Stimulated activated CD8-positive, alpha-beta memory T cell treated with anti-CD3 and anti-CD28 coated beads, Interleukin-2, amount 100 ng/mL, for 48 hours (primary cell): Measurements from ENCODE around the gene RAB28.

Experiments used
- DNase-seq, 2 donors: peaks; one replicate each; pipeline ENCODE4 v3.0.0-alpha.2; 2020; ENCODE audit warnings: low read depth in 2 of 2

The RAB28 gene

DNA sequence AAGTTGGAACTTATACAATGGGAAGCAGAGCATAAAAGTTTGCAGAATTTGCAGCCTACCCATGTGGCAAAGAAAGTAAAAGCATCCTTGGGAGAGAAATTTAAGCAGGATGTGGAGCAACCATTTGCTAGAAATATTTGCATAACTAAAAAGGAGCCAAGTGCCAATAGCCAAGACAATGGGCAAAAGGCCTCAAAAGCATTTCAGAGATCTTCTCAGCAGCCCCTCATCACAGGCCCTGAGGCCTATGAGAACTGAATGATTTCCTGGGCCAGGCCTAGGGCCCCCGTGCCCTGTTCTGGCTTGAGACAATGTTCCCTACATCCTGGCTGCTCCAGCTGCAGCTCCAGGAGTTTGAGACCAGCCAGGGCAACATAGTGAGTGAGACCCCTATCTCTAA, 25.3 kb upstream of the RAB28 start:
- DNase-seq, result no peak

DNA sequence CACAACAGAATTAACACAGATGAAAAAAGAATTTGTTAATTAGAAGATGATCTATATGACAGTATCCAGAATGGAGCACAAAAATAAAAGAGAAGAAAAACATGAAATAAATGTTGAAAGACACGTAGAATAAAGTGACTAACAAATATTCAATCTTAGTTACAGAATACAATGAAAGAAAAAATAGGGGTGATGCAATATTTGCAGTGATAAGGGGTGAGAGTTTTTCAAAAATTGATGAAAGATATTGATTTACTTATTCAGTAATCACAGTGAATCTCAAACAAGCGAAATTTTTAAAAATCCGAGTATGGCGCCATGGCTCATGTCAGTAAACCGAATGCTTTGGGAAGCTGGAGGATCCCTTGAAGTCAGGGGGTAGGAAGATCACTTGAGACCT, 20.2 kb upstream of the RAB28 start:
- DNase-seq, result no peak

DNA sequence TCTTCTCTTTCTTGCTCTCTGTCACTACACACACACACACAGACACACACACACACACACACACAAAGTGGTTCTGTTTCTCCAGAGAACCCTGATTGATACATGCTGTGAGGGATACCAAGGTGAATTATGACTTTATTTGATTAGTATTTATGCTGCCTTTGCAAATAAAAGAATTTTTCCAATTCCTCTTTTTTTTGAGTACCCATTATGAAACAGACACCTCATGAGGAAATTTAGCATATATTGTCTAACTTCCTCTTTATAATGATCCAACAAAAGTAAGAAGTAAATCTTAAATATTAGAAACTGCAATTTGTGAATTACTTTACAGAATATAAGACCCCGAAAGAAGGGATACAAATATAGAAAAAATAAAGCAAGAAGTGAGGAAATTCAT, 14.3 kb upstream of the RAB28 start:
- DNase-seq, result no peak

DNA sequence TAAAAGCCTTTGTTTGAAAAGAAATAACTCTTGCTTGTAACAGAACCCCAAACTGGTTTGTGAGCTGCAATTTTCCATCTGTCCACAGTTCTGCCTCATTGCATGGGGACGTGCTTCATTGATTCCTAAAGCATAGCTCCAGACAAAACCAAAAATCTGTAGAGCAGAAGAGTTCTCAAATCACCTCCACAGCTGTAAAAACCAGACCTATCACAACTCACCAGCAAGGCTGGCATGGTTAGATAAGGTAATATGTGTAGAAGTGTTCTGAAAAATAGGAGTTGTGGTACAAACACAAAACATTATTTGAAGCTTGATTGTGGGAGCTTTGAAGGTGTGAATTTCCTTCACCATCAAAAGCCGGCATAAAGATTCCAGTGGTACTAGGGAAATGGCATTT, 12.5 kb upstream of the RAB28 start:
- DNase-seq, result no peak

DNA sequence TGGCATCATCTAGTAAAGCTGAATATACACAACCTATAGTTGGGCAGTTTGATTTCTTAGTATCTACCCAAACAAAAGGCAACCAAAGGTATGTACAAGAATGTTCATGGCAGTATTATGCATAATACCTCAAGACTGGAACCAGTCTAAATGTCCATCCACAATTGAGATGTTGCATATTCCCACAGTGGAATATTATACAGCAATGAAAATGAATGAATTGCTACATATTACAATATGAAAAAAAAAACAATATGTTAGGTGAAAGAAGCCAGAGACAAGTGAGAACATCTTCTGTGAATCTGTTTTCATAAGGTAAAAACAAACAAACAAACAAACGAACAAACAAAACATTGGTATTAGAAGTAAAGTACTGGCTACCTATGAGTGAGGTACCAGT, 11.6 kb upstream of the RAB28 start:
- DNase-seq, result no peak

DNA sequence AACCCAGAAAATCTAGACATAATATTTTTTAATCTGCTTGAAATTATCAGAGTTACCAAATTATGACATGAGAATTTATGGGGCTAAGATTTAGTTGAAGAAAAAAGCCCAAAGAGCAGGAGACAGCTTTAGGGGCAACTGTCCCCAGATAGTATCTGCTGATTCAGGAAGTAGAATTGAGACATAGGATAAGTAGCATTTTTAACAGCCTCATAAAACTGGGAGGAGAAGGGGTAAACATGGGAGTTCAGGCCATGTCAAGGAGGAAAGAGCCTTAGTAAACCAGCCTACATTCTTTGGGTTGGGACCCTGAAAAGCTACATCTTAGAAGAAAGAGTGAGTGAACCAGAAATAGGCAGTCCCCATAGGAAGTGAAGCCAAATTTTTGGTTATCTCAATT, 9.7 kb upstream of the RAB28 start:
- DNase-seq, result no peak

DNA sequence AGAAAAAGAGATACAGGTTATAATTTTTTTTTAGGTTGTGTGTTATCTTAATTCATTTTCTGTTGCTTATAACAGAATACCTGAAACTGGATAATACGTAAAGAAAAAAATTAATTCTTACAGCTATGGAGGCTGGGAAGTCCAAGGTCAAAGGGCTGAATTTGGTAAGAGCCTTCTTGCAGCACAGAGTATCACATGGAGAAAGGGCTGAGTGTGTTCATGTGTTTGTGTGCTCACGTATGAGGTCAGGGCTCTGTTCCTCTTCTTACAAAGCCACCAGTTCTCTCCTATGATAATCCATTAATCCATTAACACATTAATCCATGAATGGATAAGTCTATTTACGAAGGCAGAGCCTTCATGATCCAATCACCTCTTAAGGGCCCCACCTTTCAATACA, 8.6 kb upstream of the RAB28 start:
- DNase-seq, result no peak

DNA sequence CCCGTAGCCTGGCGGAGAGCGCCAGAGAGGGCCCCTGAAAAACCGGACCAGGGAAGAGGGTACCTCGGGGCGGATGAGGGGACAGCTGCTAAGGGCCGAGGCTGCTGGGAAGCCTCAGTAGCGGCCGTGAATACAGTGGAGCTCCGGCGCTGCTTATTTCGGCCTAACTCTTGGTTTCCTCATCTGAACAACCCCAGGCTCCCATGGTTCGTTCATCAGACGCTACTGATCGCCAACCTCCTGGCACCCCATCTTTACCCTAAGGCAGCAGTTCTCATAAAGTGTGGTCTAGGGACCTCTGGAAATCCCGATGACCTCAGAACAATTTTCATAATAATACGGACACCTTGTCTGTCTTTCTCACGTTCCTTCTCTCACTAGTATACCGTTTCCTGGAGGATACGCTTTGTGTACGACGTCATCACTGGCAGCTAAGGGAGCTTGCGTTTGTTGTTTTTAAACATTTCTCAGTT, 645 bp upstream of the RAB28 start:
- no peak for DNase-seq

DNA sequence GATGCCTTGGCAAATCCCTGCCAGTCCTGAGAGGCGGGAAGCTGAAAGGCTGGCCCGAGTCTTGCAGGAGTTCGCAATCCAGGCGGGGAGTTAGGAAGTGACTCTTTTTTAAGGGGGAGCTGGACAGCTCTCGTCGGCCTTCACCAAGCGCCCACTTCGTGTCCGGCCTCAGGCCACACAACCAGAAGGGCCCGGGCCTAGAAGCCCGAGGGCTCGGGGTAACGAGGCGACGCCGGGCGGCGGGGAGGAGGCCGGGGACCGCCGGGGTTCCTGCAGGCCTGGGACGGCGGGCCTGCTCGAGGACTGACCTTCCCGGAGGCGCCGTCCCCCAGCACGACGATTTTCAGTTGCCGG, 395 bp downstream of the RAB28 start:
- DNase-seq, result no peak

DNA sequence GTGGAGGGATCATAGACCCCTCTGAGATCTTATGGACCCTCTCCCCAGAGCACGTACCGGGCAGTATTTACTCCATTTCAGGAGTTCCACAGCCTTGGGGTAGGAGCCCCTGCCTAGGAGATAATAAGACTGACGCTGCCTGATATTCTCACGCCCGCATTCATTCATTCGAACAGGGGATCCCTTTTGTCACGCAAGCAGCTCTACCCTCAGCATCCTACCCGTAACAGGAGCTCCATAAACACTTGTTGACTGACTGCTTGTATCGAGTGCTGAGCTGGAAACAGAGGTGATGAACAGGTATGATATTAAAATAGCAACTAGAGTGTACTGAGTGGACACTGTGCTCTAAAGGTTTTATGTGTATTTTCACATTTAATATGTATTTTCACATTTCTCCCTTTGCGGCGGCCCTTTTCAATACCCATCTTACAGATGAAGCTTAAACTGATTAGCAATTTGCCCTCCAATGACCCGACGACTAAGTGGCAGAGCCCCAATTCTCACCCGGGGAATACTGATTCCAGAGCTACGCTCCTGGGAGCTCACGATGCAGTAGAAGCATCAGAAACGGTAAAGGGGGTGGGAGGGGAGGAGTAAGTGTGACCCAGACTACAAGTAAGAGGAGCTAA, 888 bp downstream of the RAB28 start:
- DNase-seq, result no peak

DNA sequence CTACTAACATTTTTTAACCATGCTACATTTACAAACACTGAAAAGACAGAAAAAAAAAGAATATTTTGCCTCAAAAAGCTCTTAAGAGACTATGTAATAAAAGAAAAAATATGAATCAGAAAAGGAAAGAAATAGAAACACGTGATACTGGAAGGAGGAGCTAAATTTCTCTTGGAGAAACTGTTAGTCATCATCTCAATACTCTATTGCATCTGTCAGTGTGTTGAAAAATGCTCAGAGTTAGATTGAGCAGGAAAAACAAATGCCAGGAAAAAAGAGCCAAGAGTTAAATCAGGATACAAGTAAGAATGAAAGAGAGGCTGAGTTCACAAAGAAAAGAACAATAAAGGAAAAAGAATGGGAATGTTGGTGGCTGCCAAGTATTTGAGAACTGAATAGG, 2.6 kb downstream of the RAB28 start:
- no peak for DNase-seq

DNA sequence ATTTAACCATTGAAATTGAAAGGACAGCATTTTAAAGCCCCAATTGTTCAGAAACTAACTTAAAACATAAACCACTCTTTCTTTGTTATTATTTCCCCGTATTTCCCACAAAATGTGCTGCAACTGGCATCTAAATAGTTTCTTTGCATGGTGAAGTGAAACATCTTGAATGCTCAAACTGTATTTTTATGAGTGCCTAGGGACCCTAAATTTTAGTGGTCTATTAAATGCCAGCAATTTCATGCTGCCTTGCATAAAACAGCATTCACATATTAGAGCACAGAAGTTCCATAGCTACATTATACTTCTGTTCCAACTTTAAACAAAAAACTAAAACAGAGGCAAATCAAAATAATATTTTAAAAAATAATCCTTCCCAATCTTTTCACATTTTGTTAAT, 5.4 kb downstream of the RAB28 start:
- no peak for DNase-seq

DNA sequence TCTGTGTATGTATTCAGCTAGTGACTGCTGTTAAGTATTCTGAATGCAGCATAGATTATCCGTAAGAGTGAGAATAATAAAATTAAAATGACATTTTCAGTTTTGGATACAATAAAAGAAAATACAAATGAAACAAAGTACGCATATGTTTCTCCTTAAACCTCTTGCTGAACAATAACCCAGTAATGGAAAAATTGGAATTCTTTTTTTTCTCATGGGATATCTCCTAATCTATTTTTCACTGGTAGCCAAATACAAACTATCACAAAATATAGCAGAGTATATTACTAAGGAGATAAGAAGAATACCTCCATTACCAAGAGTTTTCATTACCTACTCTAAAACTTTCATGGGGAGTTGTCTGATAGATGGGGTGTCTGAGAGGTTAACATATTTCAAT, 6.0 kb downstream of the RAB28 start:
- DNase-seq, result no peak

DNA sequence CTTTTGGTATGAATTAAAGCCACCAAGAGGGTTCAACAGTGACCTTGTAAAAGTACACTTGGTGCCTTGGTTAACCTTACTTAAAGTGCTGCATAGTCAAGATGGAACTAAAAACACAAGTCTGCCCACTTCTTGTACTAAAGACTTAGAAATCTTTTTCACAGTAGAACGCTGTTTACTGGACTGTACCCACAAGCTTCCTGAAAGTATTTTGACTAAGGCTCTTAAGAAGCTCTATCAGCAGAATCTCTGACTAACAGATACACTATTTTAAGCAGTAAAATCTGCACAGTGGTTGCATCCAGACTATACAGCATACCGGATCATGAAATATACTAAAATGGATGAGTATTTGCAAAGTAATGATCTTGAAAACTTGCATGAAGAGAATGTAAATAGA, 7.2 kb downstream of the RAB28 start:
- DNase-seq, result no peak

DNA sequence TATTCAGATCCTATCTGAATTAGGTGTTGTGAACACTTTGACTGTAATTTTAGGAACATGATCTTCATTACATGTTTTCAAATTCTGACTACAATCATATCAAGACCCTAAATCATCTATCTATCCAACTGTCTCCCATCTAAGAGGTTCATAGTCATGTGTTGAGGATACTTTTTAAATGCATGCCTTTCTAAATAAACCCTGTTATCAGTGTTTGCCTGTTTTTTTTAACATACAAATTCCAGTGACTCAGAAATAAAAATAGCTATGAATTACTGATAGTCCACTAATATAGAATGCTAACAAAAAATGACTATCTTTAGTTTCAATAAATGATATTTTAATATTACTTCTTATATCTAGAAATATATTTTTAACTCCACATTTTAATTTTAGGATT, 8.0 kb downstream of the RAB28 start:
- no peak for DNase-seq

DNA sequence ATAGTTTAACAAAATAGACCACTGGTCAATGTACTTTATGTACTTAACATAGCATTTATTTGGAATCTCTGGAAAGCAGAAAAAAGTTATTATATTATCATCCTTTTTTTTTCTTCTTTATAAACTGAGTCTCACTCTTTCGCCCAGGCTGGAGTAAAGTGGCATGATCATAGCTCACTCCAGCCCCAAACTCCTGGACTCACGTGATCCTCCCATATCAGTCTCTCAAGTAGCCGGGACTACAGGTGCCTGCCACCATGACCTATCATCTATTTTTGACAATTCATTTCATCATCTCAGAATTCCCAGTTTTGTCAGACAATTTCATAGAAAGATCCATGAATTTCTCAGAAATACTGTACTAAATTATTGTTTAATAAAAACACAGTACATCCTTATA, 12.7 kb downstream of the RAB28 start:
- DNase-seq, result no peak

DNA sequence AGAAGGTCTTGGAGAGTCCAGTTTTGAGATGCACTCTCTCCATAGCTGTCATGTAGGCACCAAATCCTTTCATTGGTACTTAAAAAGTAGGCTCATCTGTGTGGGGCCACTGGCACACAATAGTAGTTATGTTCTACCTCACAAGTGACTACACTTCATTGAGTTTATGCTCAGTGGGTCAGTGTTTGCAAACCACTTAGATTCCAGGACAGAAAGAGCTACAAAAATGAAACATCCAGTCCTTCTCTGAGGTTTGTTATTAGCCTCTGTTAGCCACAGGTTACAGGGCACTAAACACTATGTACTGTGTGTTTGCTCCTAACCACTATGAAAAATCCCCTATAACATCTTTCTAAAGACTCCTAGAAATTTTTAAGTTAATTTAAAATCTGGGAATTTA, 13.8 kb downstream of the RAB28 start:
- DNase-seq, result no peak

DNA sequence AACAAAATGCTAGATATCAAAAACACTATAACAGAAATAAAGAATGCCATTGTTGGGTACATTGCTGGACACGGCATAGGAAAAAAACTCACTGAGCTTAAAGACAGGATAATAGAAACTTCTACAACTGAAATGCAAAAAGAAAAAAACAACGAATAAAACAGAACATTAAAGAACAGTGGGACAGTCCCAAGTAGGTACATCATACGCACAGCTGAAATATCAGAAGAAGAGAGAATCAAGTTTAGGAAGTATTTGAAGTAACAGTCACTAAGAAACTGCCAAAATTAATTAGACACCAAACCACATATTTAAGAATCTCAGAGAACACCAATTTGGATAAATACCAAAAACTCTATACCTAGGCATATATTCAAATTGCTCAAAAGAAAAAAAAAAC, 19.2 kb downstream of the RAB28 start:
- DNase-seq, result no peak

DNA sequence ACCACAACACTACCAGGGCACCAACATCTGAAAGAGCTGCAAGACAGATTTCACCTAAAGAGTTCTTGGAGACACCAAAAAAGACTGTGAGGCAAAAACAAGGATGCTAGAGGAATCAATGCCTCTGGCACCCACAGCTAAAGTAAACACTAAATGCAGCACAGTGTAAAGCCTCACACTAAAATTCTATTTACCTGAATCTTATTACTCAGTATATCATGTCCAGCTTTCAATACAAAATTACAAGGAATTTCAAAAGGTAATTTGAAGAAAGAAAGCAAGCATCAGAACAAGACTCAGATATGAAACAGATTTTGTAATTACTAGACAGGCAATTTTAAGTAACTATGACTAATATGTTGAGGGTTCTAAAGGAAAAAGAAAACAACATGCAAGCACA, 19.6 kb downstream of the RAB28 start:
- no peak for DNase-seq

DNA sequence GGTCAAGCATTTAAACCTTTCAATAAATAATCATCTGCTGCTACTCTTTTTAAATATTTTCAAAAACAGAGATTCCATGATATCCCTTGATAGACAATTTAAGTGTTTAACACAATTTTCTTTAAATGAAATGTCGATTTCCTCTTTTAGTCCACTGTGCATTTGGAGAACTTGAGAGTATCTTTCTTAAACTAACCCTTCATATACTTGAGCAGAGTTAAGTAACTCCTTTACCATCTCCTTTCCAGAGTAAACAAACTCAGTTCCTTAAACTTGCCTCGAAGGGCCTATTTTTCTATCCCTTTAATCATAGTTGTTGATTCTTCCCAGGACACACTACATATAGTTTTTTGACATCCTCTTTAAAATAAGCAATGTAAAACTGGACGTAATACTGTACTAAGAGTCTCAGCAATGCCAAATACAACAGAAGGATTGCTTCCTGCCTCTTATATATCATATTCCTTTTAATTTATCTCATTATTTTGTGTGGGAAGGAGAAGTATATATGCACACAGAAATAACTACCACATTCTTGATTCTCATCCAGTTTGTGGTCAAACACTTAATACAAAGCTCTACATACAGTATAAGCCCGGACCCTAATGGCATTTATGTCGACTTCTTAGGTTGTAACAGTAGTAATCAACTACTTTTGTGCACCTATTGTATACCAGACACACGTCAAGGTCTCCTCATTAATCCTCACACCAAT, 22.8 kb downstream of the RAB28 start:
- no peak for DNase-seq

DNA sequence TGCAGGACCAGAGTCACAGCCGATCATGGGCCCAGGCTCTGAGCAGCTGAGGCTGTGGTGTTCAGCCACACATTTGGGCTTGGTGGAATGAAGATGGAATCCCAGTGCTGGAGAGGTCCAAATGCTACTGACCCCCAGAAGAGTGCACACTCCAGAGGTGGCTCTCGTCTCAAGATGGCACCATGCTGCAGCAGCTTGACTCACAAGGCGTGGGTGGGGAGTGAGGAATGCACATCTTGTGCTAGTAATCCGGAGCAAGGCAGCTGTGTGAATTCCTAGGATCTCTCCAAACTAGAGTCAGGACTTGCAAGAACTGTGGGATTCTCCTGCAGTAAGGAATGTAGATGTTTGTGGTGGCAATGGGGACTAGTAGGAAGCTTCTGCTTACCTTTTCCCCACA, 28.7 kb downstream of the RAB28 start:
- DNase-seq, result no peak

DNA sequence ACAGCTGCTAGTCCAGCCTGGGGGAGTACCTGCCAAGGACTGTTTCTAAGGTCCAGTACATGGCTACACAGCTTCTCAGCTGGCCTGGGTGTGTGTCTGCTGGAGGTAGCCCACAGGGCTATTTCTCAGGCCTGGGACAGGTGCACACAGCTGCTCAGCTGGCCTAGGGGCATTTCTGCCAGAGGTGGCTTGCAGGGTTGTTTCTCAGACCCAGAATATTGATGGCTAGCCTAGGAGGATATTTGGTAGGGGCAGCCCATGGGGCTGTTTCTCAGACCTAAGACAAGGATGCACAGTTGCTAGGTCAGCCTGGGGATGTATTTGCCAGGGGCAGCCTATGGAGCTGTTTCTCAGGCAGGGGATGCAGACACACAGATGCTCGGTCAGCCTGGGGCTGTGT, 29.4 kb downstream of the RAB28 start:
- DNase-seq, result no peak

DNA sequence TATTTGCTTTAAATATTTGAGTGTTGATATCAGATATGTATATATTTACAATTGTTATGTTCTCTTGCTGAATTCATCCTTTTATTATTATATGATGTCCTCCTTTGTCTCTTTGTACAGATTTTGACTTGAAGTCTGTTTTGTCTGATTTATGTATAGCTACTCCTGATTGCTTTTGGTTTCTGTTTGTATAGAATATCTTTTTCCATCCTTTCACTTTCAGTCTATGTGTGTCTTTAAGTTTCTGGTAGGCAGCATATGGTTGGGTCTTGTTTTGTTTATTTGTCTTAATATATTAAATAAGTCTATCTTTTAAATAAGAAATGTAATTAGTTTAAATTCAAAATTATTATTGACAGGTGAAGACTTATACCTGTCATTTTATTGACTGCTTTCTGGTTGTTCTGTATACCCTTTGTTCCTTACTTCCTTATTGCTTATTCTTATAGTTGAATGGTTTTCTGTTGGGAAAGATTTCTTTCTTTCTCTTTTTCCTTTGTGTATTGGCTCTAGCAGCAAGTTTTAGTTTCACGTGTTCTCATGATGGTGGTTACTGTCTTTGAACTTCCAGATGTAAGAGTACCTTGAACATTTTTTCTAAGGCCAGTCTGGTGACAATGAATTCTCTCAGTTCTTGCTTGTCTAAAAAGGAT, 31.1 kb downstream of the RAB28 start:
- DNase-seq, result no peak

DNA sequence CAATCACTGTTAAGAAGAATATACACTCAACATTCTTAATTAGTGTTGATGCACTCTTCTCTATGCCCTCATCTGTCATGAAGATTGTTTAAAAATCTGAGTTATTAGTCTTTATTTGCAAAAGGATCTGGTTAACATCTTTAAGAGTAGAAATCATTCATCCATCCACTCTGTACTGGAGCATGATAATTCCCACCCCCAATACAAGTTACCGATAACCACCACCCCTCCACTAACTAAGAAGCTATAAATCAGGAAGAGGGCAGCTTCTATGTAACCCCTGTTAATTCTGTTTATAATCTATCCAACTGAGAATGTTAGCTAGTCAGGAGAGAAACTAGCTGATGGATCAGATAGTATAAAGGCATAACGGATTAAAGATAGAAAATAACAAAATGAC, 34.5 kb downstream of the RAB28 start:
- no peak for DNase-seq
